Measurements from ENCODE around the gene KCNQ1. TPM values are rescaled to one million over a fixed set of nuclear protein-coding genes. Genes with fewer than 3 reads are reported as not detected.

The KCNQ1 gene
- total RNA-seq, 1 experiment from 2014 or later, result 0.71 TPM

- no peak for DNase-seq (ENCODE audit: low read depth, low spot score)
- in situ Hi-C loops (cut with HindIII; ENCODE audit: low pct_unique_long_range_greater_than_20kb, low sequenced_read_pairs), result no loop called here
Observed at GRCh38 chr11:2462986-2463765, 18.4 kb downstream of the KCNQ1 start.

DNA sequence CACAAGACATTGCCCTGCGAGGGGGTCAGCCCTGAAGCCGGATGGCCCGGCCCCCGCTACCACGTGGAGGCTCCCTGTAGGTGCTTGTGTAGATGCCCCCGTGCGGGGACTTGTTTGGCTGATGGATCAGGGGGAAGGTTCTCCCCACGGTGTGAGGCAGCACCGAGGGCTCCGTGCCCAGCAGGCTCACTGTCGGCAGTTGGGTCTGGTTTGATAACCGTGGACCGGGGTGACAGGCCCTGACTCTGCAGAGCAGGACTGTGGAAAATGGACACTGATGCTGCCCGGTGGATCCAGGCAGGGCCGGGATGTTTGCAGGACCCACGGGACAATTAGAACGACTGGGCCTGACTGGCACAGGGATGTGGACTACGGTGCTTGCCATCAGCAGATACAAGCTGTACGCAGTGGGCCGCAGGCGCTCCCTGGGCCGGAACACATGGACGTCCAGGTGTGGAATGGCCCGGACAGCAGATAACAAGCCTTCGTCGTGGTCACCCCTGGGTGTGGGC lies 19.0 kb downstream of the KCNQ1 start:
- no peak for DNase-seq (ENCODE audit: low read depth, low spot score)
- in situ Hi-C loops (cut with HindIII; ENCODE audit: low pct_unique_long_range_greater_than_20kb, low sequenced_read_pairs), result no loop called here

- in situ Hi-C loops (cut with HindIII; ENCODE audit: low pct_unique_long_range_greater_than_20kb, low sequenced_read_pairs), result no loop called here
Observed at GRCh38 chr11:2464451-2465165, 19.8 kb downstream of the KCNQ1 start.

GRCh38 chr11:2465202-2466068 lies 20.6 kb downstream of the KCNQ1 start:
- in situ Hi-C loops (cut with HindIII; ENCODE audit: low pct_unique_long_range_greater_than_20kb, low sequenced_read_pairs), result no loop called here
- DNase-seq (ENCODE audit: low read depth, low spot score), result no peak

More at GRCh38 chr11:2464451-2465165, 19.8 kb downstream of the KCNQ1 start:
- DNase-seq (ENCODE audit: low read depth, low spot score), result no peak

DNA sequence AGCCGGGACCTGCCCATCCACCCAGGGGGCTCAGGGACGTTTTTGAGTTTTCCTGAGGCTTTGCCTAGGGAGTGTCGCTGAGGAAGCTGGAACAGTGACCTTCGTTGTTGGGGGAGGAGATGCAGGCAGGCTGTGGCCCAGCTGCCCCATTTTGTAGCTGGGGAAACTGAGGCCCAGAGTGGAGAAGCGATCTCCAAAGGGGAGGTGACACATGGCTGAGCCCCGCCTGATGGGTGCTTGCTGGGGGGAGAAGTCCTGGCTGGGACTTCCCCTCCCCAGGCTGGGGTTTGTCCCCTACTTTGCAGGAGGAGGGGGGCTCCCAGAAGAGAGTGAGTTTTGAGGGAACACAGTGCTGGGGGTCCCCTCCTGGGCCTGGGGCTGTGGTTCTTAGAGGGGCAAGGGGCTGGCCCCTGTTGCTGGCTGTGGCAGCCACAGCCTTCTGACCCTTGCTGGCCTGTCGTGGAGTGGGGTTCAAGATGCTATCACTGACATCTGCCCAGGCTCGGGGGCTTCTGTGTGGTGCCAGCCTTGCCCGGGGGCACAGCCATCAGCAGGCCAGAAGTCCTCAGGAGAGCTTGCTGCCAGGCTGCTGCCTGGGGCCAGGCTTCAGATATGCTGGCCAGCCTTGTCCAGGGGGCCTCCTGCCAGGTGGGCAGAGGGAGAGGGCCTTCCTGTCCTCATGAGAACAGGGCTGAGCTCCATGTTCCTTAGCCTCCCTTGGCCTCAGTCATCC lies 21.4 kb downstream of the KCNQ1 start:
- in situ Hi-C loops (cut with HindIII; ENCODE audit: low pct_unique_long_range_greater_than_20kb, low sequenced_read_pairs), result no loop called here
- DNase-seq (ENCODE audit: low read depth, low spot score), result no peak

- peak; percentile 28 for DNase-seq (ENCODE audit: low read depth, low spot score)
- in situ Hi-C loops (cut with HindIII; ENCODE audit: low pct_unique_long_range_greater_than_20kb, low sequenced_read_pairs), result no loop called here
Observed at GRCh38 chr11:2466869-2467694, 22.3 kb downstream of the KCNQ1 start.

GRCh38 chr11:2467695-2468055 lies 22.9 kb downstream of the KCNQ1 start:
- in situ Hi-C loops (cut with HindIII; ENCODE audit: low pct_unique_long_range_greater_than_20kb, low sequenced_read_pairs), result no loop called here
- no peak for DNase-seq (ENCODE audit: low read depth, low spot score)

- no peak for DNase-seq (ENCODE audit: low read depth, low spot score)
Observed at GRCh38 chr11:2468363-2469235, 23.8 kb downstream of the KCNQ1 start.

DNA sequence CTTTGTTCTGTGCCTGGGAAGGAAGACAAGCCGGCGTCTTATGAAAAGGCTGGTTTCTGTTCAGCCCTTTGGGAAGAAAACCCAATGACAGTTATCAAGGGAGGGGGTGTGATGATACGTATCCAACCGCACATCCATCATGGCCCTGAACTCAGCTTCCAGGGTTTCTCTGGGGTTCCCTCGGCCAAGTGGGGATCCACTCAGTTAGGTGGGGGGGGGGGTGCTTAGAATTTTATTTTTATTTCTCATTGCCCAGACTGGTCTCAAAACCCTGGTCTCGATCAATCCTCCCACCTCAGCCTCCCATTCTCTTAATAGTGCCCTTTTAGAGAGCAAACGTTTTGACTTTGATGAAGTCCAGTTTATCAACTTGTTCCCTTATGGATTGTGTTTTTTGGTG lies 25.7 kb downstream of the KCNQ1 start:
- no peak for DNase-seq (ENCODE audit: low read depth, low spot score)
- in situ Hi-C loops (cut with HindIII; ENCODE audit: low pct_unique_long_range_greater_than_20kb, low sequenced_read_pairs), result no loop called here

More at GRCh38 chr11:2468363-2469235, 23.8 kb downstream of the KCNQ1 start:
- in situ Hi-C loops (cut with HindIII; ENCODE audit: low pct_unique_long_range_greater_than_20kb, low sequenced_read_pairs), result no loop called here

GRCh38 chr11:2471048-2471803 lies 26.4 kb downstream of the KCNQ1 start:
- in situ Hi-C loops (cut with HindIII; ENCODE audit: low pct_unique_long_range_greater_than_20kb, low sequenced_read_pairs), result no loop called here
- DNase-seq (ENCODE audit: low read depth, low spot score), result no peak

- in situ Hi-C loops (cut with HindIII; ENCODE audit: low pct_unique_long_range_greater_than_20kb, low sequenced_read_pairs), result no loop called here
- no peak for DNase-seq (ENCODE audit: low read depth, low spot score)
Observed at GRCh38 chr11:2471804-2472096, 26.9 kb downstream of the KCNQ1 start.

- in situ Hi-C loops (cut with HindIII; ENCODE audit: low pct_unique_long_range_greater_than_20kb, low sequenced_read_pairs), result no loop called here
- no peak for DNase-seq (ENCODE audit: low read depth, low spot score)
Observed at GRCh38 chr11:2472428-2473186, 27.8 kb downstream of the KCNQ1 start.

DNA sequence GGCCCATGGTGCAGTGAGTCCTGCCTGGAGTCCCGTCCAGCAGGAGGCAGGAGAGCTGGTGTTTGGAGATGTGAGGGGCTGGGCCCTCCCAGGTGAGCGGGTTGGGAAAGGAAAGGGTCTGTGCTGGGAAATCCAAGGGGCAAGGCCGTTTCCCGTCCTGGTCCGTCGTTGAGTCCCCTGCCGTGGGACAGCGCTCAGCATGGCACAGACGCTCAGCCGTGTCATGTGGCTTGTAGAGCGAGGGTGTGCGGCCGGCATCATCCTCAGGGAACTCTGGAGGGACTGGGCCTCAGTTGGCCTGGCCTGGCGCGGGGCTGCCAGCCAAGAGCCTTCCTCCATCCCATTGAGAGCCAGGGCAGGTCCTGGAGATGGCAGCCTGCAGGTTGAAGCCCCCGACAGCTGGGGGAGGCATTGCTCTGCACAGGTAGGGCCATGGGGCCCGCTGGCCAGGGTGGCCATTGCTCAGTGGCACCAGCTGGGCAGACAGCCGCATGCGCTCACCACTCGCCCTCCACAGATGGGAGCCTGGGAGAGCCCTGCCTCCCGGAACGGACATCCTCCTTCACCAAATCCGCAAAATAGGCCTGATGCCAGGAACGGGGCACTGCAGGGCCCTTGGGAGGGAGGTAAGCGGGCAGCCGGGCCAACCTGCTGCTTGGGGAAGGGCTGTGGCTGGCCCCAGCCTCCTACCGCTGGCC lies 28.7 kb downstream of the KCNQ1 start:
- DNase-seq (ENCODE audit: low read depth, low spot score), result no peak
- in situ Hi-C loops (cut with HindIII; ENCODE audit: low pct_unique_long_range_greater_than_20kb, low sequenced_read_pairs), result no loop called here

Measured in SK-MEL-5 (cell line).